Endothelial cell of umbilical vein (primary cell): Measurements from ENCODE around the gene ESYT2. TPM values are rescaled to one million over a fixed set of nuclear protein-coding genes. Genes with fewer than 3 reads are reported as not detected.

Experiments used
- BruUV-seq: library from RNA; stranded (reverse); fragments of 400-500 nt; replicated peaks from 2 replicates; lab custom pipeline; 2021; lab: Mats Ljungman, UMichigan
- CTCF ChIA-PET: fragments of 300-600, 350-600 bp; sonication (Branson Sonifier 250); formaldehyde crosslinking; loops from one replicate; lab custom pipeline; 2021; ENCODE audit warnings: antibody characterized with exemption, inconsistent platforms; lab: Charles Lee
- POLR2A ChIA-PET: fragments of 300-600, 350-600 bp; sonication (Branson Sonifier 250); formaldehyde crosslinking; loops from one replicate; lab custom pipeline; 2021; ENCODE audit warnings: antibody characterized with exemption, inconsistent platforms; lab: Charles Lee
- DNase-seq: peaks from one replicate; pipeline ENCODE4 v3.0.0-alpha.2; 2011; ENCODE audit warnings: low read depth, low spot score
- FAIRE-seq: peaks from 2 replicates; lab custom pipeline; 2011; peaks lifted over from hg19 to GRCh38; lab: Jason Lieb, UNC
- H2AFZ ChIP-seq: 2 replicates; pipeline ENCODE4 v1.6.0; 2012; ENCODE audit warnings: low read depth, low read length, control low read depth, inconsistent platforms
- H3K27ac ChIP-seq: 2 replicates; pipeline ENCODE4 v1.5.1; 2011; ENCODE audit warnings: low read depth, mild to moderate bottlenecking, control low read depth, low read length, moderate library complexity; ENCODE audit not compliant: insufficient read depth
- H3K27me3 ChIP-seq, 2 experiments: 2 replicates each; pipeline versions ENCODE4 v1.6.0 to v1.6.1; 2011; ENCODE audit warnings: low read length in 2 of 2, mixed read lengths in 1 of 2; ENCODE audit not compliant: control insufficient read depth in 2 of 2, insufficient read depth in 2 of 2
- H3K36me3 ChIP-seq, 2 experiments: 2 replicates in 1 of 2; 3 replicates in 1 of 2; pipeline ENCODE4 v1.5.1; 2011; ENCODE audit warnings: low read length in 2 of 2, mild to moderate bottlenecking in 1 of 2, moderate library complexity in 1 of 2; ENCODE audit not compliant: control insufficient read depth in 2 of 2, insufficient read depth in 2 of 2; ENCODE audit errors: extremely low read depth in 1 of 2
- H3K4me1 ChIP-seq: 3 replicates; pipeline ENCODE4 v1.5.1; 2011; ENCODE audit warnings: mild to moderate bottlenecking, low read length; ENCODE audit not compliant: control insufficient read depth, insufficient read depth; ENCODE audit errors: extremely low read depth
- H3K4me2 ChIP-seq: 2 replicates; pipeline ENCODE4 v1.6.1; 2011; ENCODE audit warnings: low read length, control low read depth, mixed read lengths; ENCODE audit not compliant: insufficient read depth
- H3K4me3 ChIP-seq, 3 experiments: fragments of 200-600 bp in 1 of 3; sonication (generic), shearing (Covaris generic) in 1 of 3; replicated peaks in 1 of 3; 2 replicates each; pipeline ENCODE4 v1.5.1; 2011 to 2016; ENCODE audit warnings: control low read depth in 3 of 3, low read length in 3 of 3, mild to moderate bottlenecking in 2 of 3, inconsistent platforms in 1 of 3, low read depth in 1 of 3, moderate library complexity in 1 of 3; ENCODE audit not compliant: insufficient read depth in 1 of 3
- H3K79me2 ChIP-seq: 2 replicates; pipeline ENCODE4 v1.6.0; 2012; ENCODE audit warnings: low read length, inconsistent platforms; ENCODE audit not compliant: control insufficient read depth, insufficient read depth
- H3K9ac ChIP-seq: replicated peaks from 2 replicates; pipeline ENCODE3; 2011; ENCODE audit warnings: low read length, control low read depth; ENCODE audit not compliant: insufficient read depth; ENCODE audit errors: extremely low read depth
- H3K9me1 ChIP-seq: replicated peaks from 3 replicates; pipeline ENCODE4 v1.6.0; 2011; ENCODE audit warnings: mild to moderate bottlenecking, low read length; ENCODE audit not compliant: control insufficient read depth, insufficient read depth; ENCODE audit errors: extremely low read depth
- H3K9me3 ChIP-seq: replicated peaks from 2 replicates; pipeline ENCODE4 v1.5.1; 2012; ENCODE audit warnings: low read length, inconsistent platforms; ENCODE audit not compliant: control insufficient read depth, insufficient read depth
- H4K20me1 ChIP-seq: replicated peaks from 2 replicates; pipeline ENCODE3; 2011; ENCODE audit warnings: mild to moderate bottlenecking, low read length; ENCODE audit not compliant: control insufficient read depth, insufficient read depth; ENCODE audit errors: extremely low read depth
- CTCF ChIP-seq, 2 donors: IDR thresholded peaks; 1 replicate in 1 of 2; 2 replicates in 1 of 2; pipeline ENCODE4 v1.5.1; 2011; ENCODE audit warnings: low read length in 2 of 2, mild to moderate bottlenecking in 2 of 2, moderate library complexity in 2 of 2, control low read depth in 1 of 2, inconsistent platforms in 1 of 2, low read depth in 1 of 2; ENCODE audit not compliant: insufficient read depth in 1 of 2; ENCODE audit errors: extremely low read depth in 1 of 2
- EZH2 ChIP-seq: IDR thresholded peaks from 2 replicates; pipeline ENCODE4 v1.6.1; 2012; ENCODE audit warnings: borderline replicate concordance, low read depth, mild to moderate bottlenecking, moderate library complexity, low read length, inconsistent platforms; ENCODE audit not compliant: severe bottlenecking
- FOS ChIP-seq: IDR thresholded peaks from 2 replicates; pipeline ENCODE4 v1.6.1; 2011; ENCODE audit warnings: mild to moderate bottlenecking, low read length, moderate library complexity, borderline replicate concordance; ENCODE audit not compliant: insufficient read depth
- GATA2 ChIP-seq: IDR thresholded peaks from 2 replicates; pipeline ENCODE4 v1.7.0; 2011; ENCODE audit warnings: low read depth, mild to moderate bottlenecking, moderate library complexity, mixed read lengths, low read length; ENCODE audit not compliant: insufficient read length, insufficient read depth
- JUN ChIP-seq: IDR thresholded peaks from 2 replicates; pipeline ENCODE4 v1.6.1; 2011; ENCODE audit warnings: borderline replicate concordance, low read depth; ENCODE audit not compliant: insufficient read length, insufficient read depth
- MAX ChIP-seq: IDR thresholded peaks from 2 replicates; pipeline ENCODE4 v1.6.1; 2011; ENCODE audit not compliant: insufficient read depth, insufficient read length
- MYC ChIP-seq: IDR thresholded peaks from one replicate; pipeline ENCODE4 v1.6.1; 2011; ENCODE audit warnings: mild to moderate bottlenecking, low read depth, low read length
- POLR2A ChIP-seq: IDR thresholded peaks from 2 replicates; pipeline ENCODE4 v1.6.1; 2012; ENCODE audit warnings: low read depth, mild to moderate bottlenecking, control low read depth, low read length
- POLR2AphosphoS5 ChIP-seq: IDR thresholded peaks from 2 replicates; pipeline ENCODE4 v1.6.1; 2012; ENCODE audit warnings: low read depth, mild to moderate bottlenecking, control low read depth, low read length, moderate library complexity; ENCODE audit not compliant: insufficient read depth
- dilution Hi-C: fragments of 300-500 bp; cut with MboI; formaldehyde crosslinking; loops from one replicate; pipeline ENCODE4 v1.15.0; 2019; ENCODE audit warnings: low sequenced_read_pairs; ENCODE audit not compliant: extremely low pct_ligation_motif_present
- intact Hi-C: fragments of 100-400 bp; cut with micrococcal nuclease; formaldehyde crosslinking; loops from one replicate; pipeline ENCODE4 v1.10.0; 2022
- polyA plus RNA-seq, 4 experiments: library from polyadenylated mRNA; depleted of rRNA in 3 of 4; stranded (reverse) in 3 of 4; unstranded in 1 of 4; fragments of >200 nt; gene quantifications; 2 replicates each; pipeline versions ENCODE4 v1.2.1 to v1.2.3, GENCODE V29; 2011 to 2012; ENCODE audit warnings: missing spikeins in 1 of 4
- total RNA-seq: library from RNA; stranded (reverse); gene quantifications from 2 replicates; pipeline ENCODE4 v1.2.3, GENCODE V29; 2021

Gene ESYT2
- total and polyA plus RNA-seq, 2 donors (not counting 3 experiments of a cell fraction or from before 2014, with no cell fraction given): 18.8 to 46.6 TPM

GRCh38 chr7:158706273-158706704 lies 123.0 kb downstream of the ESYT2 start:
- Histone ChIP-seq H3K27ac (no peak overlapping the region), H3K9me3 (no peaks in the 10 kb centered on the region), H3K9me1 (no peaks in the 10 kb centered on the region), H3K4me2 (no peak overlapping the region), H3K27me3 (no peaks in the 10 kb centered on the region), H4K20me1 (no peaks in the 10 kb centered on the region), H3K4me1 (peaks cover 24% of the 10 kb centered on the region), H3K4me3 (no peak overlapping the region), H3K9ac (no peak overlapping the region), H2AFZ (no peak overlapping the region), H3K36me3 (no peaks in the 10 kb centered on the region), H3K79me2 (peaks cover 32% of the 10 kb centered on the region)
- FAIRE-seq (no peak), DNase-seq (no peak)
- dilution Hi-C loops: no loop called here
- TF ChIP-seq CTCF (IDR thresholded peaks at IDR 0.05; ENCODE audit: extremely low read depth in 1 of 2, insufficient read depth in 1 of 2, low read depth in 1 of 2, low read length in 2 of 2) (no peak), POLR2A (no peak), FOS (no peak), MAX (no peak), POLR2AphosphoS5 (no peak), GATA2 (no peak), MYC (no peak), EZH2 (no peak), JUN (no peak)
- CTCF ChIA-PET: interaction anchor here (1.4 to 2.2 kb wide), 3 partner anchors 10 to 271 kb away, joined by 3 to 19 read pairs (median 5); no protein-coding TSS in a partner anchor
- no TSS peak for BruUV-seq
- intact Hi-C loops: no loop called here
- POLR2A ChIA-PET: no interaction called here
